H1 (cell line): ENCODE results near the gene FGF23.

Experiments
- EP300 ChIP-seq, 2 experiments: IDR thresholded peaks; 1 replicate in 1 of 2; 2 replicates in 1 of 2; pipeline ENCODE4 v1.6.1; 2011 to 2012; ENCODE audit warnings: low read depth in 2 of 2, low read length in 2 of 2, mild to moderate bottlenecking in 2 of 2, borderline replicate concordance in 1 of 2, inconsistent platforms in 1 of 2, moderate library complexity in 1 of 2
- POLR2A ChIP-seq, 2 experiments: IDR thresholded peaks; 1 replicate in 1 of 2; 2 replicates in 1 of 2; pipeline ENCODE4 v1.6.1; 2011; ENCODE audit warnings: low read depth in 2 of 2, low read length in 2 of 2, mild to moderate bottlenecking in 2 of 2; ENCODE audit errors: control extremely low read depth in 1 of 2
- RFX5 ChIP-seq: IDR thresholded peaks from 2 replicates; pipeline ENCODE4 v1.6.1; 2011; ENCODE audit warnings: low read depth, low read length, improper control_type of control experiment, borderline replicate concordance
- RXRA ChIP-seq: IDR thresholded peaks from 2 replicates; pipeline ENCODE4 v1.6.1; 2011; ENCODE audit warnings: low read depth, mild to moderate bottlenecking, low read length, moderate library complexity; ENCODE audit not compliant: insufficient read depth
- TF ChIP-seq, protein P1 (sequence below), 3 experiments: IDR thresholded peaks; 1 replicate in 2 of 3; 2 replicates in 1 of 3; pipeline versions ENCODE4 v1.5.1 to v1.6.1; 2011; ENCODE audit warnings: low read length in 3 of 3, mild to moderate bottlenecking in 3 of 3, inconsistent platforms in 2 of 3, low read depth in 1 of 3, moderate library complexity in 1 of 3; ENCODE audit not compliant: insufficient read depth in 1 of 3; ENCODE audit errors: control extremely low read depth in 1 of 3

DNA sequence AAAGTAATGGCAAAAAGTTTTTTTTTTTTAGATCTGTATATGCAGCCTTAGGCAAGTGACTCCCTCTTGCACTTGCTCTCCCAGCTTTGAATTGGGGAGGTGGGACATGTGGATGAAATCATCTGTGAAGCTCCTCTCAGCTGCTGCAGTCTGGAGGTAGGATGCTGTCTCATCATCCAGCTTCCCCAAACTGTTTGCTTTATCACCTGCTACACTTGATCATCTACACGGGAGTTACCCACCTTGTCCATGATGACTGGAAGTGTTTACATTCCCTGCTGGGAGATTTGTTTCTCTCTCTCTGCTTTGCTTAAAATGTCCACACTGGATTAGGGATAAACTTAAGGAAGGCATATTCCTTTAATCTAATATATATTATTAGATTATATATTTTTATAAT lies 8.5 kb upstream of the FGF23 start:
- no peak for TF ChIP-seq RXRA
- TF ChIP-seq, protein P1, sequence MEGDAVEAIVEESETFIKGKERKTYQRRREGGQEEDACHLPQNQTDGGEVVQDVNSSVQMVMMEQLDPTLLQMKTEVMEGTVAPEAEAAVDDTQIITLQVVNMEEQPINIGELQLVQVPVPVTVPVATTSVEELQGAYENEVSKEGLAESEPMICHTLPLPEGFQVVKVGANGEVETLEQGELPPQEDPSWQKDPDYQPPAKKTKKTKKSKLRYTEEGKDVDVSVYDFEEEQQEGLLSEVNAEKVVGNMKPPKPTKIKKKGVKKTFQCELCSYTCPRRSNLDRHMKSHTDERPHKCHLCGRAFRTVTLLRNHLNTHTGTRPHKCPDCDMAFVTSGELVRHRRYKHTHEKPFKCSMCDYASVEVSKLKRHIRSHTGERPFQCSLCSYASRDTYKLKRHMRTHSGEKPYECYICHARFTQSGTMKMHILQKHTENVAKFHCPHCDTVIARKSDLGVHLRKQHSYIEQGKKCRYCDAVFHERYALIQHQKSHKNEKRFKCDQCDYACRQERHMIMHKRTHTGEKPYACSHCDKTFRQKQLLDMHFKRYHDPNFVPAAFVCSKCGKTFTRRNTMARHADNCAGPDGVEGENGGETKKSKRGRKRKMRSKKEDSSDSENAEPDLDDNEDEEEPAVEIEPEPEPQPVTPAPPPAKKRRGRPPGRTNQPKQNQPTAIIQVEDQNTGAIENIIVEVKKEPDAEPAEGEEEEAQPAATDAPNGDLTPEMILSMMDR (IDR thresholded peaks at IDR 0.05; ENCODE audit: control extremely low read depth in 1 of 3, insufficient read depth in 1 of 3, low read depth in 1 of 3, low read length in 3 of 3) = no peak
- no peak for TF ChIP-seq POLR2A (IDR thresholded peaks at IDR 0.05; ENCODE audit: control extremely low read depth in 1 of 2, low read depth in 2 of 2, low read length in 2 of 2)
- TF ChIP-seq EP300 (IDR thresholded peaks at IDR 0.05; ENCODE audit: borderline replicate concordance in 1 of 2, low read depth in 2 of 2, low read length in 2 of 2) = no peak
- TF ChIP-seq RFX5 = no peak
